ENCODE measurements around the gene NFIA. TPM values are rescaled to one million over a fixed set of nuclear protein-coding genes. Genes with fewer than 3 reads are reported as not detected.

Gene NFIA
- polyA plus RNA-seq, 1 donor (not counting 4 experiments of a cell fraction or from before 2014, with no cell fraction given), result 14.7 TPM

- FAIRE-seq, result no peak
- H3K4me2 ChIP-seq (ENCODE audit: control insufficient read depth, extremely low read depth, insufficient read depth, low read depth, low read length), result no peak overlapping the region
- peaks cover 0 to 1% of the 10 kb centered on the region in 2 experiments for H3K36me3 ChIP-seq (ENCODE audit: control insufficient read depth in 2 of 2, extremely low read depth in 1 of 2, insufficient read depth in 2 of 2, low read length in 2 of 2)
- no peaks in the 10 kb centered on the region for H3K9me1 ChIP-seq (ENCODE audit: control insufficient read depth, extremely low read depth, insufficient read depth, low read length)
- H3K4me1 ChIP-seq (ENCODE audit: control insufficient read depth, extremely low read depth, insufficient read depth, low read length), result peaks cover 37% of the 10 kb centered on the region
- no peak overlapping the region for H3K9ac ChIP-seq (ENCODE audit: control insufficient read depth, extremely low read depth, insufficient read depth, low read length)
- H3K9me3 ChIP-seq (ENCODE audit: control insufficient read depth, low read depth, low read length), result no peaks in the 10 kb centered on the region
- no peak for TF ChIP-seq CTCF (optimal IDR thresholded peaks at IDR 0.05 in 1 of 3, IDR thresholded peaks at IDR 0.05 in 1 of 3, conservative IDR thresholded peaks at IDR 0.05 in 1 of 3; ENCODE audit: extremely low read depth in 1 of 3, insufficient read depth in 2 of 3, low read length in 3 of 3)
- no peak for TF ChIP-seq EZH2 (IDR thresholded peaks at IDR 0.05; ENCODE audit: low read length)
- no peak overlapping the region for H3K27ac ChIP-seq (ENCODE audit: control insufficient read depth, insufficient read depth, low read length)
- dilution Hi-C loops (cut with MboI; ENCODE audit: extremely low pct_ligation_motif_present, low sequenced_read_pairs), result no loop called here
- H4K20me1 ChIP-seq (ENCODE audit: control insufficient read depth, extremely low read depth, insufficient read depth, low read length), result no peaks in the 10 kb centered on the region
- no peak for DNase-seq (ENCODE audit: low read depth, low spot score)
- no peak overlapping the region for H2AFZ ChIP-seq (ENCODE audit: control insufficient read depth, low read length)
- no peak overlapping the region for H3K4me3 ChIP-seq (ENCODE audit: control insufficient read depth in 2 of 3, extremely low read depth in 1 of 3, insufficient read depth in 2 of 3, low read depth in 1 of 3, low read length in 3 of 3)
- no peaks in the 10 kb centered on the region for H3K27me3 ChIP-seq (ENCODE audit: control insufficient read depth, extremely low read depth, insufficient read depth, low read length)
- H3K79me2 ChIP-seq (ENCODE audit: control insufficient read depth, insufficient read depth, low read length), result no peaks in the 10 kb centered on the region
Measured at GRCh38 chr1:61450872-61451571, 368.7 kb downstream of the NFIA start.

DNA sequence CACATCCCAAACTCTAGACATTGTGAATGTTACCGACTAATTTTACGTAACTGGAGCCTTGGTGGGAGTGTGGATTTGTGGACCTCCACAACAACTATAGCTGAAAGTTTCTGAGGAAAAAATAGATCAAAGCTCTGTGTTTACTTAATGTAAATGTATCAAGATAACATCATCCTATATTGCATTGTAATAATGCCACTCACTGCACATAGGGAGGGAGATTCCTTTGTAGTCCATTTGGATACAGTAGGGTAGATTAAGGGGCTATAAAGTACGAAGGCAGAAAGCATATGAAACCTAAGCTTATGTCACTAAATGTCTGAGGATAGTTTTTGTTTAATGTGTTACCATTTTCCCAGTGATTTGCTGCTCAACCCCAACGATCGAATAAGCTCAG lies 369.2 kb downstream of the NFIA start:
- Histone ChIP-seq H3K27me3 (ENCODE audit: control insufficient read depth, extremely low read depth, insufficient read depth, low read length) (no peaks in the 10 kb centered on the region), H3K9me3 (ENCODE audit: control insufficient read depth, low read depth, low read length) (no peaks in the 10 kb centered on the region), H3K79me2 (ENCODE audit: control insufficient read depth, insufficient read depth, low read length) (no peaks in the 10 kb centered on the region), H2AFZ (ENCODE audit: control insufficient read depth, low read length) (no peak overlapping the region), H3K4me3 (ENCODE audit: control insufficient read depth in 2 of 3, extremely low read depth in 1 of 3, insufficient read depth in 2 of 3, low read depth in 1 of 3, low read length in 3 of 3) (no peak overlapping the region), H4K20me1 (ENCODE audit: control insufficient read depth, extremely low read depth, insufficient read depth, low read length) (no peaks in the 10 kb centered on the region), H3K9ac (ENCODE audit: control insufficient read depth, extremely low read depth, insufficient read depth, low read length) (no peak overlapping the region), H3K9me1 (ENCODE audit: control insufficient read depth, extremely low read depth, insufficient read depth, low read length) (no peaks in the 10 kb centered on the region), H3K27ac (ENCODE audit: control insufficient read depth, insufficient read depth, low read length) (no peak overlapping the region), H3K4me2 (ENCODE audit: control insufficient read depth, extremely low read depth, insufficient read depth, low read depth, low read length) (no peak overlapping the region), H3K4me1 (ENCODE audit: control insufficient read depth, extremely low read depth, insufficient read depth, low read length) (peaks cover 37% of the 10 kb centered on the region), H3K36me3 (ENCODE audit: control insufficient read depth in 2 of 2, extremely low read depth in 1 of 2, insufficient read depth in 2 of 2, low read length in 2 of 2) (peaks cover 0 to 1% of the 10 kb centered on the region in 2 experiments)
- DNase-seq (ENCODE audit: low read depth, low spot score) (no peak), FAIRE-seq (no peak)
- dilution Hi-C loops (cut with MboI; ENCODE audit: extremely low pct_ligation_motif_present, low sequenced_read_pairs), result no loop called here
- TF ChIP-seq EZH2 (IDR thresholded peaks at IDR 0.05; ENCODE audit: low read length), result no peak
- TF ChIP-seq CTCF (optimal IDR thresholded peaks at IDR 0.05 in 1 of 3, IDR thresholded peaks at IDR 0.05 in 1 of 3, conservative IDR thresholded peaks at IDR 0.05 in 1 of 3; ENCODE audit: extremely low read depth in 1 of 3, insufficient read depth in 2 of 3, low read length in 3 of 3), result no peak
